PC-9 (cell line): ENCODE results near the gene UBE2V1.
"Not testable (repeated sequence)": the region's sequence is repeated elsewhere in the genome, so short reads cannot be mapped to it uniquely, and the experiment has no call there.

ENCODE experiments used
- EZH2 ChIP-seq: fragments of 200-600 bp; sonication (generic); IDR thresholded peaks from 2 replicates; pipeline ENCODE4 v1.8.0; 2017; ENCODE audit warnings: antibody characterized with exemption, low read depth
- TF ChIP-seq, protein P1 (sequence below): fragments of 200-600 bp; sonication (generic); conservative IDR thresholded peaks from 2 replicates; pipeline ENCODE4 v1.6.1; 2017; ENCODE audit warnings: mixed run types, antibody characterized with exemption, mild to moderate bottlenecking, moderate library complexity

DNA sequence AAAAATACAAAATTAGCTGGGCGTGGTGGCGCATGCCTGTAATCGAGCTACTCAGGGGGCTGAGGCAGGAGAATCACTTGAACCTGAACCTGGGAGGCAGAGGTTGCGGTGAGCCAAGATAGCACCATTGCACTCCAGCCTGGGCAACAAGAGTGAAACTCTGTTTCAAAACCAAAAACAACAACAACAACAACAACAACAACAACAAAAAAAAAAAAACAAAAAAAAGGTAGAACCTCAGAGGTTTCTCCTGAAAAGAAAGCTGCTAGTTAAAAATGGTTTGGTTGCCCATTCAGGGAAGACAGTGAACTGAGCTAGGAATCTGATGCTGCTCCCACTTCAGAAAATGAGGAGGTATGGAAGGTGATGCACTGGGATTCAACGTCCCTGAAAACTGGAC, 6.3 kb downstream of the UBE2V1 start:
- TF ChIP-seq, protein P1, sequence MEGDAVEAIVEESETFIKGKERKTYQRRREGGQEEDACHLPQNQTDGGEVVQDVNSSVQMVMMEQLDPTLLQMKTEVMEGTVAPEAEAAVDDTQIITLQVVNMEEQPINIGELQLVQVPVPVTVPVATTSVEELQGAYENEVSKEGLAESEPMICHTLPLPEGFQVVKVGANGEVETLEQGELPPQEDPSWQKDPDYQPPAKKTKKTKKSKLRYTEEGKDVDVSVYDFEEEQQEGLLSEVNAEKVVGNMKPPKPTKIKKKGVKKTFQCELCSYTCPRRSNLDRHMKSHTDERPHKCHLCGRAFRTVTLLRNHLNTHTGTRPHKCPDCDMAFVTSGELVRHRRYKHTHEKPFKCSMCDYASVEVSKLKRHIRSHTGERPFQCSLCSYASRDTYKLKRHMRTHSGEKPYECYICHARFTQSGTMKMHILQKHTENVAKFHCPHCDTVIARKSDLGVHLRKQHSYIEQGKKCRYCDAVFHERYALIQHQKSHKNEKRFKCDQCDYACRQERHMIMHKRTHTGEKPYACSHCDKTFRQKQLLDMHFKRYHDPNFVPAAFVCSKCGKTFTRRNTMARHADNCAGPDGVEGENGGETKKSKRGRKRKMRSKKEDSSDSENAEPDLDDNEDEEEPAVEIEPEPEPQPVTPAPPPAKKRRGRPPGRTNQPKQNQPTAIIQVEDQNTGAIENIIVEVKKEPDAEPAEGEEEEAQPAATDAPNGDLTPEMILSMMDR, result not testable (repeated sequence)
- not testable (repeated sequence) for TF ChIP-seq EZH2
